ENCODE measurements around the gene SMIM35. TPM values are rescaled to one million over a fixed set of nuclear protein-coding genes. Genes with fewer than 3 reads are reported as not detected.

Gene SMIM35
- total and polyA plus RNA-seq, 2 of the 13 experiments (the other 11 are each of a cell fraction or from before 2014, with no cell fraction given) = not detected

DNA sequence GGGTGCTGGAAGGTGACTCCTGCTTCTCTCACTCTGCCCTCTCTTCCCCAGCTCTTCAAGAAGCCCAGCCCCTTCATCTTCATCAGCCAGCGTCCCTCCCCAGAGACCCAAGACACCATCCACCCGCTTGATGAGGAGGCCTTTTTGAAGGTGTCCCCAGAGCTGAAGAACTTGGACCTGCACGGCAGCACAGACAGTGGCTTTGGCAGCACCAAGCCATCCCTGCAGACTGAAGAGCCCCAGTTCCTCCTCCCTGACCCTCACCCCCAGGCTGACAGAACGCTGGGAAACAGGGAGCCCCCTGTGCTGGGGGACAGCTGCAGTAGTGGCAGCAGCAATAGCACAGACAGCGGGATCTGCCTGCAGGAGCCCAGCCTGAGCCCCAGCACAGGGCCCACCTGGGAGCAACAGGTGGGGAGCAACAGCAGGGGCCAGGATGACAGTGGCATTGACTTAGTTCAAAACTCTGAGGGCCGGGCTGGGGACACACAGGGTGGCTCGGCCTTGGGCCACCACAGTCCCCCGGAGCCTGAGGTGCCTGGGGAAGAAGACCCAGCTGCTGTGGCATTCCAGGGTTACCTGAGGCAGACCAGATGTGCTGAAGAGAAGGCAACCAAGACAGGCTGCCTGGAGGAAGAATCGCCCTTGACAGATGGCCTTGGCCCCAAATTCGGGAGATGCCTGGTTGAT is 88.0 kb downstream of the SMIM35 start (continued):
- TF ChIP-seq, protein P1, sequence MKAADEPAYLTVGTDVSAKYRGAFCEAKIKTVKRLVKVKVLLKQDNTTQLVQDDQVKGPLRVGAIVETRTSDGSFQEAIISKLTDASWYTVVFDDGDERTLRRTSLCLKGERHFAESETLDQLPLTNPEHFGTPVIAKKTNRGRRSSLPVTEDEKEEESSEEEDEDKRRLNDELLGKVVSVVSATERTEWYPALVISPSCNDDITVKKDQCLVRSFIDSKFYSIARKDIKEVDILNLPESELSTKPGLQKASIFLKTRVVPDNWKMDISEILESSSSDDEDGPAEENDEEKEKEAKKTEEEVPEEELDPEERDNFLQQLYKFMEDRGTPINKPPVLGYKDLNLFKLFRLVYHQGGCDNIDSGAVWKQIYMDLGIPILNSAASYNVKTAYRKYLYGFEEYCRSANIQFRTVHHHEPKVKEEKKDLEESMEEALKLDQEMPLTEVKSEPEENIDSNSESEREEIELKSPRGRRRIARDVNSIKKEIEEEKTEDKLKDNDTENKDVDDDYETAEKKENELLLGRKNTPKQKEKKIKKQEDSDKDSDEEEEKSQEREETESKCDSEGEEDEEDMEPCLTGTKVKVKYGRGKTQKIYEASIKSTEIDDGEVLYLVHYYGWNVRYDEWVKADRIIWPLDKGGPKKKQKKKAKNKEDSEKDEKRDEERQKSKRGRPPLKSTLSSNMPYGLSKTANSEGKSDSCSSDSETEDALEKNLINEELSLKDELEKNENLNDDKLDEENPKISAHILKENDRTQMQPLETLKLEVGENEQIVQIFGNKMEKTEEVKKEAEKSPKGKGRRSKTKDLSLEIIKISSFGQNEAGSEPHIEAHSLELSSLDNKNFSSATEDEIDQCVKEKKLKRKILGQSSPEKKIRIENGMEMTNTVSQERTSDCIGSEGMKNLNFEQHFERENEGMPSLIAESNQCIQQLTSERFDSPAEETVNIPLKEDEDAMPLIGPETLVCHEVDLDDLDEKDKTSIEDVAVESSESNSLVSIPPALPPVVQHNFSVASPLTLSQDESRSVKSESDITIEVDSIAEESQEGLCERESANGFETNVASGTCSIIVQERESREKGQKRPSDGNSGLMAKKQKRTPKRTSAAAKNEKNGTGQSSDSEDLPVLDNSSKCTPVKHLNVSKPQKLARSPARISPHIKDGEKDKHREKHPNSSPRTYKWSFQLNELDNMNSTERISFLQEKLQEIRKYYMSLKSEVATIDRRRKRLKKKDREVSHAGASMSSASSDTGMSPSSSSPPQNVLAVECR (CRISPR knock-in tag; IDR thresholded peaks at IDR 0.05; ENCODE audit: borderline replicate concordance) = no peak
- TF ChIP-seq, protein P2, sequence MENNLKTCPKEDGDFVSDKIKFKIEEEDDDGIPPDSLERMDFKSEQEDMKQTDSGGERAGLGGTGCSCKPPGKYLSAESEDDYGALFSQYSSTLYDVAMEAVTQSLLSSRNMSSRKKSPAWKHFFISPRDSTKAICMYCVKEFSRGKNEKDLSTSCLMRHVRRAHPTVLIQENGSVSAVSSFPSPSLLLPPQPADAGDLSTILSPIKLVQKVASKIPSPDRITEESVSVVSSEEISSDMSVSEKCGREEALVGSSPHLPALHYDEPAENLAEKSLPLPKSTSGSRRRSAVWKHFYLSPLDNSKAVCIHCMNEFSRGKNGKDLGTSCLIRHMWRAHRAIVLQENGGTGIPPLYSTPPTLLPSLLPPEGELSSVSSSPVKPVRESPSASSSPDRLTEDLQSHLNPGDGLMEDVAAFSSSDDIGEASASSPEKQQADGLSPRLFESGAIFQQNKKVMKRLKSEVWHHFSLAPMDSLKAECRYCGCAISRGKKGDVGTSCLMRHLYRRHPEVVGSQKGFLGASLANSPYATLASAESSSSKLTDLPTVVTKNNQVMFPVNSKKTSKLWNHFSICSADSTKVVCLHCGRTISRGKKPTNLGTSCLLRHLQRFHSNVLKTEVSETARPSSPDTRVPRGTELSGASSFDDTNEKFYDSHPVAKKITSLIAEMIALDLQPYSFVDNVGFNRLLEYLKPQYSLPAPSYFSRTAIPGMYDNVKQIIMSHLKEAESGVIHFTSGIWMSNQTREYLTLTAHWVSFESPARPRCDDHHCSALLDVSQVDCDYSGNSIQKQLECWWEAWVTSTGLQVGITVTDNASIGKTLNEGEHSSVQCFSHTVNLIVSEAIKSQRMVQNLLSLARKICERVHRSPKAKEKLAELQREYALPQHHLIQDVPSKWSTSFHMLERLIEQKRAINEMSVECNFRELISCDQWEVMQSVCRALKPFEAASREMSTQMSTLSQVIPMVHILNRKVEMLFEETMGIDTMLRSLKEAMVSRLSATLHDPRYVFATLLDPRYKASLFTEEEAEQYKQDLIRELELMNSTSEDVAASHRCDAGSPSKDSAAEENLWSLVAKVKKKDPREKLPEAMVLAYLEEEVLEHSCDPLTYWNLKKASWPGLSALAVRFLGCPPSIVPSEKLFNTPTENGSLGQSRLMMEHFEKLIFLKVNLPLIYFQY (CRISPR knock-in tag; IDR thresholded peaks at IDR 0.05; ENCODE audit: borderline replicate concordance) = no peak
- TF ChIP-seq, protein P3, sequence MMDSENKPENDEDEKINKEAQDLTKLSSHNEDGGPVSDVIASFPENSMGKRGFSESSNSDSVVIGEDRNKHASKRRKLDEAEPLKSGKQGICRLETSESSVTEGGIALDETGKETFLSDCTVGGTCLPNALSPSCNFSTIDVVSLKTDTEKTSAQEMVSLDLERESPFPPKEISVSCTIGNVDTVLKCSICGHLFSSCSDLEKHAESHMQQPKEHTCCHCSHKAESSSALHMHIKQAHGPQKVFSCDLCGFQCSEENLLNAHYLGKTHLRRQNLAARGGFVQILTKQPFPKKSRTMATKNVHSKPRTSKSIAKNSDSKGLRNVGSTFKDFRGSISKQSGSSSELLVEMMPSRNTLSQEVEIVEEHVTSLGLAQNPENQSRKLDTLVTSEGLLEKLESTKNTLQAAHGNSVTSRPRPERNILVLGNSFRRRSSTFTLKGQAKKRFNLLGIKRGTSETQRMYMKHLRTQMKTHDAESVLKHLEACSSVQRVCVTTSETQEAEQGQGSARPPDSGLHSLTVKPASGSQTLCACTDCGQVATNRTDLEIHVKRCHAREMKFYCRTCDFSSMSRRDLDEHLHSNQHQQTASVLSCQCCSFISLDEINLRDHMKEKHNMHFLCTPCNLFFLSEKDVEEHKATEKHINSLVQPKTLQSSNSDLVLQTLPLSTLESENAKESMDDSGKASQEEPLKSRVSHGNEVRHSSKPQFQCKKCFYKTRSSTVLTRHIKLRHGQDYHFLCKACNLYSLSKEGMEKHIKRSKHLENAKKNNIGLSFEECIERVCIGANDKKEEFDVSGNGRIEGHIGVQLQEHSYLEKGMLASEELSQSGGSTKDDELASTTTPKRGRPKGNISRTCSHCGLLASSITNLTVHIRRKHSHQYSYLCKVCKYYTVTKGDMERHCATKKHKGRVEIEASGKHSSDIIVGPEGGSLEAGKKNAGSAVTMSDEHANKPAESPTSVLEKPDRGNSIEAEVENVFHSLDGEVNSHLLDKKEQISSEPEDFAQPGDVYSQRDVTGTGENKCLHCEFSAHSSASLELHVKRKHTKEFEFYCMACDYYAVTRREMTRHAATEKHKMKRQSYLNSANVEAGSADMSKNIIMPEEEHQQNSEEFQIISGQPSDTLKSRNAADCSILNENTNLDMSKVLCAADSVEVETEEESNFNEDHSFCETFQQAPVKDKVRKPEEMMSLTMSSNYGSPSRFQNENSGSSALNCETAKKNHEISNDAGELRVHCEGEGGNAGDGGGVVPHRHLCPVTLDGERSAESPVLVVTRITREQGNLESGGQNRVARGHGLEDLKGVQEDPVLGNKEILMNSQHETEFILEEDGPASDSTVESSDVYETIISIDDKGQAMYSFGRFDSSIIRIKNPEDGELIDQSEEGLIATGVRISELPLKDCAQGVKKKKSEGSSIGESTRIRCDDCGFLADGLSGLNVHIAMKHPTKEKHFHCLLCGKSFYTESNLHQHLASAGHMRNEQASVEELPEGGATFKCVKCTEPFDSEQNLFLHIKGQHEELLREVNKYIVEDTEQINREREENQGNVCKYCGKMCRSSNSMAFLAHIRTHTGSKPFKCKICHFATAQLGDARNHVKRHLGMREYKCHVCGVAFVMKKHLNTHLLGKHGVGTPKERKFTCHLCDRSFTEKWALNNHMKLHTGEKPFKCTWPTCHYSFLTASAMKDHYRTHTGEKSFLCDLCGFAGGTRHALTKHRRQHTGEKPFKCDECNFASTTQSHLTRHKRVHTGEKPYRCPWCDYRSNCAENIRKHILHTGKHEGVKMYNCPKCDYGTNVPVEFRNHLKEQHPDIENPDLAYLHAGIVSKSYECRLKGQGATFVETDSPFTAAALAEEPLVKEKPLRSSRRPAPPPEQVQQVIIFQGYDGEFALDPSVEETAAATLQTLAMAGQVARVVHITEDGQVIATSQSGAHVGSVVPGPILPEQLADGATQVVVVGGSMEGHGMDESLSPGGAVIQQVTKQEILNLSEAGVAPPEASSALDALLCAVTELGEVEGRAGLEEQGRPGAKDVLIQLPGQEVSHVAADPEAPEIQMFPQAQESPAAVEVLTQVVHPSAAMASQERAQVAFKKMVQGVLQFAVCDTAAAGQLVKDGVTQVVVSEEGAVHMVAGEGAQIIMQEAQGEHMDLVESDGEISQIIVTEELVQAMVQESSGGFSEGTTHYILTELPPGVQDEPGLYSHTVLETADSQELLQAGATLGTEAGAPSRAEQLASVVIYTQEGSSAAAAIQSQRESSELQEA (CRISPR knock-in tag; IDR thresholded peaks at IDR 0.05; ENCODE audit: not compliant biosample characterization) = no peak
- no peak for TF ChIP-seq POGZ (CRISPR knock-in tag; IDR thresholded peaks at IDR 0.05)
- TF ChIP-seq, protein P4, sequence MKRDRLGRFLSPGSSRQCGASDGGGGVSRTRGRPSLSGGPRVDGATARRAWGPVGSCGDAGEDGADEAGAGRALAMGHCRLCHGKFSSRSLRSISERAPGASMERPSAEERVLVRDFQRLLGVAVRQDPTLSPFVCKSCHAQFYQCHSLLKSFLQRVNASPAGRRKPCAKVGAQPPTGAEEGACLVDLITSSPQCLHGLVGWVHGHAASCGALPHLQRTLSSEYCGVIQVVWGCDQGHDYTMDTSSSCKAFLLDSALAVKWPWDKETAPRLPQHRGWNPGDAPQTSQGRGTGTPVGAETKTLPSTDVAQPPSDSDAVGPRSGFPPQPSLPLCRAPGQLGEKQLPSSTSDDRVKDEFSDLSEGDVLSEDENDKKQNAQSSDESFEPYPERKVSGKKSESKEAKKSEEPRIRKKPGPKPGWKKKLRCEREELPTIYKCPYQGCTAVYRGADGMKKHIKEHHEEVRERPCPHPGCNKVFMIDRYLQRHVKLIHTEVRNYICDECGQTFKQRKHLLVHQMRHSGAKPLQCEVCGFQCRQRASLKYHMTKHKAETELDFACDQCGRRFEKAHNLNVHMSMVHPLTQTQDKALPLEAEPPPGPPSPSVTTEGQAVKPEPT (CRISPR knock-in tag; IDR thresholded peaks at IDR 0.05; ENCODE audit: low read depth) = no peak
